Neuronal stem cell (in vitro differentiated cells): ENCODE results near the gene RRM2. TPM values are rescaled to one million over a fixed set of nuclear protein-coding genes. Genes with fewer than 3 reads are reported as not detected.

Source experiments
- DNase-seq: peaks from one replicate; pipeline ENCODE4 v3.0.0-alpha.2; 2013; ENCODE audit warnings: low spot score
- H2AFZ ChIP-seq: one replicate; pipeline ENCODE4 v1.6.1; 2013; ENCODE audit warnings: mild to moderate bottlenecking, low read length, inconsistent platforms
- H2AK5ac ChIP-seq: 2 replicates; pipeline ENCODE4 v1.6.1; 2013; ENCODE audit warnings: low read depth, mild to moderate bottlenecking, inconsistent platforms, low read length, moderate library complexity, mixed read lengths
- H2BK120ac ChIP-seq: 2 replicates; pipeline ENCODE4 v1.6.1; 2013; ENCODE audit warnings: low read depth, mild to moderate bottlenecking, inconsistent platforms, low read length, moderate library complexity, mixed read lengths
- H2BK12ac ChIP-seq: one replicate; pipeline ENCODE4 v1.6.1; 2013; ENCODE audit warnings: low read length, inconsistent platforms
- H2BK15ac ChIP-seq: 2 replicates; pipeline ENCODE4 v1.6.1; 2013; ENCODE audit warnings: mild to moderate bottlenecking, low read length, inconsistent platforms, mixed read lengths
- H2BK5ac ChIP-seq: one replicate; pipeline ENCODE4 v1.6.1; 2013; ENCODE audit warnings: inconsistent platforms, mild to moderate bottlenecking, low read length, moderate library complexity
- H3K14ac ChIP-seq: one replicate; pipeline ENCODE4 v1.6.1; 2013; ENCODE audit warnings: low read length, inconsistent platforms
- H3K18ac ChIP-seq: 2 replicates; pipeline ENCODE4 v1.6.1; 2013; ENCODE audit warnings: low read length, inconsistent platforms
- H3K23ac ChIP-seq: 2 replicates; pipeline ENCODE4 v1.6.1; 2013; ENCODE audit warnings: low read depth, mild to moderate bottlenecking, mixed read lengths, low read length, inconsistent platforms; ENCODE audit not compliant: poor library complexity
- H3K27ac ChIP-seq: replicated peaks from 3 replicates; pipeline ENCODE4 v1.5.1; 2013; ENCODE audit warnings: low read length, inconsistent platforms
- H3K27me3 ChIP-seq, 3 experiments: 2 replicates each; pipeline ENCODE4 v1.6.1; 2013; ENCODE audit warnings: low read length in 3 of 3, mild to moderate bottlenecking in 2 of 3, inconsistent platforms in 1 of 3, low read depth in 1 of 3, mixed read lengths in 1 of 3, moderate library complexity in 1 of 3; ENCODE audit not compliant: control insufficient read depth in 3 of 3, insufficient read depth in 3 of 3
- H3K36me3 ChIP-seq, 2 donors: replicated peaks in 1 of 2; 2 replicates each; pipeline ENCODE4 v1.6.1; 2013; ENCODE audit warnings: low read length in 2 of 2; ENCODE audit not compliant: control insufficient read depth in 2 of 2, insufficient read depth in 2 of 2
- H3K4ac ChIP-seq: 2 replicates; pipeline ENCODE4 v1.6.1; 2013; ENCODE audit warnings: inconsistent platforms, mild to moderate bottlenecking, low read length, moderate library complexity
- H3K4me1 ChIP-seq, 2 donors: 1 replicate in 1 of 2; 2 replicates in 1 of 2; pipeline ENCODE4 v1.6.1; 2013; ENCODE audit warnings: low read length in 2 of 2, low read depth in 1 of 2; ENCODE audit not compliant: control insufficient read depth in 2 of 2, insufficient read depth in 1 of 2
- H3K4me2 ChIP-seq: one replicate; pipeline ENCODE4 v1.6.1; 2013; ENCODE audit warnings: mild to moderate bottlenecking, low read length, inconsistent platforms; ENCODE audit not compliant: insufficient read depth, poor library complexity, severe bottlenecking
- H3K4me3 ChIP-seq, 2 donors: 2 replicates each; pipeline ENCODE4 v1.5.1; 2013; ENCODE audit warnings: low read length in 2 of 2, mild to moderate bottlenecking in 2 of 2, inconsistent platforms in 1 of 2, moderate library complexity in 1 of 2
- H3K79me1 ChIP-seq: one replicate; pipeline ENCODE4 v1.6.1; 2013; ENCODE audit warnings: low read depth, mild to moderate bottlenecking, inconsistent platforms, low read length, moderate library complexity
- H3K9ac ChIP-seq: one replicate; pipeline ENCODE4 v1.6.1; 2013; ENCODE audit warnings: mild to moderate bottlenecking, low read depth, low read length, inconsistent platforms; ENCODE audit not compliant: poor library complexity
- H3K9me3 ChIP-seq, 2 donors: replicated peaks in 1 of 2; 2 replicates each; pipeline versions ENCODE3 to v1.6.1; 2013; ENCODE audit warnings: low read length in 2 of 2, mild to moderate bottlenecking in 2 of 2, inconsistent platforms in 1 of 2, low read depth in 1 of 2, mixed read lengths in 1 of 2, moderate library complexity in 1 of 2; ENCODE audit not compliant: control insufficient read depth in 2 of 2, insufficient read depth in 1 of 2
- H4K8ac ChIP-seq: one replicate; pipeline ENCODE4 v1.6.1; 2013; ENCODE audit warnings: low read depth, mild to moderate bottlenecking, inconsistent platforms, low read length, moderate library complexity
- H4K91ac ChIP-seq: one replicate; pipeline ENCODE4 v1.6.1; 2013; ENCODE audit warnings: low read length, low read depth, mild to moderate bottlenecking, inconsistent platforms; ENCODE audit not compliant: poor library complexity
- WGBS, 2 donors: extraction: QIAGEN DNeasy Blood & Tissue Kit; methylation state at CpG; one replicate each; pipeline ENCODE4 v1.1.7; 2013; ENCODE audit warnings: missing lambda C conversion rate in 2 of 2, mixed read lengths in 1 of 2; ENCODE audit not compliant: insufficient read length in 2 of 2, insufficient replicate concordance in 1 of 2; ENCODE audit errors: extremely low coverage in 2 of 2; 5-methylcytosine and 5-hydroxymethylcytosine counted together
- polyA plus RNA-seq, 2 experiments: library from polyadenylated mRNA; stranded (reverse); fragments of 200-250 nt; gene quantifications; one replicate each; pipeline ENCODE4 v1.2.3, GENCODE V29; 2013

The RRM2 gene
- 66.4 TPM for polyA plus RNA-seq (2013, experiment 1 of 2)
- 69.3 TPM for polyA plus RNA-seq (2013, experiment 2 of 2)

- Histone ChIP-seq H4K91ac (peak within 1 kb of the TSS; percentile 58), H2BK5ac (peak within 1 kb of the TSS; percentile 94), H4K8ac (no peak within 1 kb of the TSS), H2BK12ac (no peak within 1 kb of the TSS), H2BK120ac (no peak within 1 kb of the TSS), H3K79me1 (peaks cover 6% of the 10 kb centered on the region), H3K14ac (peak within 1 kb of the TSS; percentile 99), H2BK15ac (peak within 1 kb of the TSS; percentile 10), H3K18ac (peak within 1 kb of the TSS; percentile 96), H3K9me3 (no peaks in the 10 kb centered on the region), H2AFZ (peak within 1 kb of the TSS; percentile 87), H3K4ac (no peak within 1 kb of the TSS), H3K4me2 (peak within 1 kb of the TSS; percentile 83), H3K36me3 (peaks cover 22 to 47% of the 10 kb centered on the region in 2 donors), H3K9ac (peak within 1 kb of the TSS; percentile 97), H3K27me3 (no peaks in the 10 kb centered on the region), H2AK5ac (peak within 1 kb of the TSS; percentile 78), H3K23ac (peak within 1 kb of the TSS; percentile 95), H3K4me1 (peaks cover 8 to 16% of the 10 kb centered on the region in 2 donors), H3K27ac (peak within 1 kb of the TSS; percentile 75), H3K4me3 (peak within 1 kb of the TSS; percentile 94 to 96)
- WGBS, 2 donors, result no CpG with 5 or more reads among the region's 81 CpGs
- peak; percentile 89 for DNase-seq
These were observed at the start of gene RRM2 for GRCh38 chr2:10122500-10123280. Gene RRM2 (plus strand): TSS chr2:10122739. CDS start chr2:10122799, 60 bp downstream.

DNA sequence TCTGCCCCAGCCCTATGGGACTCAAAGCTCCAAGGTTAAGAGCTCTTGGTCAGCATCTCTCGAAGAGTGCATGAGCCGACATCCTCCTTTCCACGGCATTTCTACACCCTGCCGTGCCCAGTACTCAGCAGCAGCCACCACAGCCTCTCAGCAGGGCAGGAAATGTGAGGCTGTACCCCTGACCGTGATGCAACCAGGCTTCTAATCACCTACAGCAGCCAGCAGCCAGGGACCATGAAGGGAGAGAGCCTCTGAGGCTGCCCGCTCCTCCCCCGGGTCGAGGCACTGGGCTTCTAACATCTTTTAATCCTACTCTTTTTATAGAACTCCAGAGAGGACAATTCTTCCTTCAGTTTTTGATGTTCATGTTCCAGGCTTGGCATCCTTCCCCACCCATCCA, 48.8 kb upstream of the RRM2 start:
- H3K4me1 ChIP-seq, result peaks cover 0 to 2% of the 10 kb centered on the region in 2 donors
- H2AFZ ChIP-seq, result no peak overlapping the region
- no peak overlapping the region for H3K9ac ChIP-seq
- no peak overlapping the region for H3K27ac ChIP-seq
- H3K23ac ChIP-seq, result peak overlapping the region; percentile 92
- no peak overlapping the region for H3K14ac ChIP-seq
- no peak overlapping the region for H2BK12ac ChIP-seq
- H2AK5ac ChIP-seq, result no peak overlapping the region
- H4K8ac ChIP-seq, result no peak overlapping the region
- no peak overlapping the region for H2BK120ac ChIP-seq
- H3K18ac ChIP-seq, result no peak overlapping the region
- no peaks in the 10 kb centered on the region for H3K79me1 ChIP-seq
- no peak overlapping the region for H2BK15ac ChIP-seq
- no peak overlapping the region for H3K4me3 ChIP-seq
- H3K4me2 ChIP-seq, result no peak overlapping the region
- DNase-seq, result no peak
- H4K91ac ChIP-seq, result no peak overlapping the region
- no peaks in the 10 kb centered on the region for H3K9me3 ChIP-seq
- no peaks in the 10 kb centered on the region for H3K36me3 ChIP-seq
- no peak overlapping the region for H2BK5ac ChIP-seq
- H3K27me3 ChIP-seq, result peaks cover 3 to 59% (median 15%) of the 10 kb centered on the region in 3 experiments
- no peak overlapping the region for H3K4ac ChIP-seq
- WGBS, 2 donors, result no CpG with 5 or more reads among the region's 8 CpGs

- Histone ChIP-seq H3K79me1 (no peaks in the 10 kb centered on the region), H2AK5ac (no peak overlapping the region), H3K23ac (no peak overlapping the region), H3K9me3 (no peaks in the 10 kb centered on the region), H3K9ac (no peak overlapping the region), H2BK12ac (no peak overlapping the region), H4K91ac (no peak overlapping the region), H3K4ac (no peak overlapping the region), H3K27me3 (peaks cover 3 to 67% (median 28%) of the 10 kb centered on the region in 3 experiments), H3K27ac (no peak overlapping the region), H3K4me1 (peaks cover 0 to 8% of the 10 kb centered on the region in 2 donors), H3K4me3 (no peak overlapping the region), H2AFZ (no peak overlapping the region), H2BK120ac (no peak overlapping the region), H2BK5ac (no peak overlapping the region), H2BK15ac (no peak overlapping the region), H3K14ac (no peak overlapping the region), H3K18ac (no peak overlapping the region), H3K4me2 (no peak overlapping the region), H4K8ac (no peak overlapping the region), H3K36me3 (no peaks in the 10 kb centered on the region)
- no peak for DNase-seq
- WGBS, 2 donors, result no CpG with 5 or more reads among the region's 13 CpGs
These were observed 47.4 kb upstream of the RRM2 start for GRCh38 chr2:10075101-10075500.

DNA sequence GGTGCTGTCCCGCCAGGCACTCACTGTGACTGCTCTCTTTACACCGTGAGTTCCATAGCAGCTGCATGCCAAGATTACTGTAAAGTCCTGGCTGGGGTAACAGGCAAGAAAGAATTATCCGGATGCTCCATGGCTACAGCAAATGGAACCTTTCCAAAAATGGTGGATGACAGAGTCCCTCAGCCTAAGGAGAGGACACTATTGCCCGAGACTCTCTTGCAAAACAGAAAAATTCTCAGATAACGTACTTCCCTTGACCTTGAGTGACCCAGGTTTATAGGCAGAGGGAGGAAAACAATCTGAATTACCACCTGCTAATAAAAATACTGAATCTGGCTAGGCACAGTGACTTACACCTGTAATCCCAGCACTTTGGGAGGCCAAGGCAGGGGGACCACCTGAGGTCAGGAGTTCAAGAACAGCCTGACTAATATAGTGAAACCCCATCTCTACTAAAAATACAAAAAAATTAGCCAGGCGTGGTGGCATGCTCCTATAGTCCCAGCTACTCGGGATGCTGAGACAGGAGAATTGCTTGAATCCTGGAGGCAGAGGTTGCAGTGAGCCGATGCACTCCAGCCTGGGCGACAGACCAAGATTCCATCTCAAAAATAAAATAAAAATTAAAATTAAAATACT, 46.8 kb upstream of the RRM2 start:
- H2BK120ac ChIP-seq, result no peak overlapping the region
- H3K9me3 ChIP-seq, result no peaks in the 10 kb centered on the region
- no peaks in the 10 kb centered on the region for H3K36me3 ChIP-seq
- no peak overlapping the region for H4K91ac ChIP-seq
- no peak overlapping the region for H2BK12ac ChIP-seq
- no peak overlapping the region for H2AK5ac ChIP-seq
- H3K23ac ChIP-seq, result no peak overlapping the region
- no peak for DNase-seq
- H2BK15ac ChIP-seq, result no peak overlapping the region
- H4K8ac ChIP-seq, result no peak overlapping the region
- no peak overlapping the region for H2AFZ ChIP-seq
- H3K4me2 ChIP-seq, result no peak overlapping the region
- H3K18ac ChIP-seq, result no peak overlapping the region
- H2BK5ac ChIP-seq, result no peak overlapping the region
- no peak overlapping the region for H3K4me3 ChIP-seq
- no peak overlapping the region for H3K14ac ChIP-seq
- no peak overlapping the region for H3K27ac ChIP-seq
- H3K27me3 ChIP-seq, result peaks cover 6 to 71% (median 34%) of the 10 kb centered on the region in 3 experiments
- WGBS, 2 donors, result no CpG with 5 or more reads among the region's 9 CpGs
- no peak overlapping the region for H3K9ac ChIP-seq
- peaks cover 2 to 8% of the 10 kb centered on the region in 2 donors for H3K4me1 ChIP-seq
- H3K4ac ChIP-seq, result no peak overlapping the region
- H3K79me1 ChIP-seq, result no peaks in the 10 kb centered on the region
